Dedifferentiated amniotic fluid mesenchymal stem cell (primary cell): Measurements from ENCODE around the gene NYAP1.
"Not testable (repeated sequence)": the region's sequence is repeated elsewhere in the genome, so short reads cannot be mapped to it uniquely, and the experiment has no call there.

Experiments
- DNase-seq: peaks from one replicate; pipeline ENCODE4 v3.0.0-alpha.2; 2016; ENCODE audit errors: extremely low spot score

Gene NYAP1

DNA sequence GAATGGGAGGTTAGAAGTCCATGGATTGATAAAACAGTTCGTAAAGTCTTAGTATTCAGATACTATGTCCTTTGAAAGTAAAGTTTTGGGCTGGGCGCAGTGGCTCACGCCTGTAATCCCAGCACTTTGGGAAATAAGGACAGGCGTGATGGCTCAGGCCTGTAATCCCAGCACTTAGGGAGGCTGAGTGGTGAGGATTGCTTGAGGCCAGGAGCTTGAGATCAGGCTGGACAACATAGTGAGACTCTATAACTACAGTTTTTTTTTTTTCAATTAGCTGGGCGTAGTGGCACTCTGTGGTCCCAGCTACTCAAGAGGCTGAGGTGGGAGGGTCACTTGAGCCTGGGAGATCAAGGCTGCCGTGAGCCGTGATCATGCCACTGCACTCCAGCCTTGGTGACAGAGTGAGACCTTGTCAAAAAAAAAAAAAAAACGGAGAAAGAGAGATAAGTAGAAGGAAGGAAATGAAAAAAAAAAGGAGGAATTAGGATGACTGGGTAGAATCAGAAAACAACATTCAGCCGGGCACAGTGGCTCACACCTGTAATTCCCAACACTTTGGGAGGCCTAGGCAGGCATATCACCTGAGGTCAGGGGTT lies 29.6 kb downstream of the NYAP1 start:
- no peak for DNase-seq

- peak; percentile 78 for DNase-seq
Observed at GRCh38 chr7:100515072-100515532, 31.4 kb downstream of the NYAP1 start.

GRCh38 chr7:100516135-100516812 lies 32.5 kb downstream of the NYAP1 start:
- DNase-seq, result peak; percentile 64

DNA sequence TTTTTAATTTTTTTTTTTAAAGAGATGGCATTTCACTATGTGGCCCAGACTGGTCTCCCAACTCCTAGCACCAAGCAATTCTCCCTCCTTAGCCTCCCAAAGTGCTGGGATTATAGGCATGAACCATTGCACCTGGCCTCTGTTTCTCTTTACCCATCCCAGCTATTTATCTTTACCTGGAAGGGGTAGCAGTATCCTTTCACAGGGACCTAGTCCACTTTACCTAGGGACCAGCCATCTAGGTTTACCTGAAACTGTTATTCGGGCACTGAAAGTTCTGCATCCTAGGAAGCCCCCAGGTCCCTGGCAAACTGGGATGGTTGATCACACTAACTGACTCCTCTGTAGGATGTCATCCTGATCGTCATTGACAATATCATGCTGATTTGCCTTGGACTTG lies 33.6 kb downstream of the NYAP1 start:
- no peak for DNase-seq

DNA sequence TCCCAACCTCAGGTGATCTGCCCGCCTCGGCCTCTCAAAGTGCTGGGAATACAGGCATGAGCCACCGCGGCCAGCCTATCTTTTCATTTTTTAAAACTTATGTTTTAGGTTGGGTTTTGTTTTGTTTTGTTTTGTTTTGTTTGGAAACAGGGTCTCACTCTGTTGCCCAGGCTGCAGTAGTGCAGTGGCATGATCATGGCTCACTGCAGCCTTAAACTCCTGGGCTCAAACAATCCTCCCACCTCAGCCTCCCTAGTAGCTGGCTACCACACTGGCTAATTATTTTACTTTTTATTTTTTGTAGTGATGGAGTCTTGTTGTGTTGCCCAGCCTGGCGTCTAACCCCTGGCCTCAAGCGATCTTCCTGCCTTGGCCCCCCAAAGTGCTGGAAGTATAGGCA lies 35.9 kb downstream of the NYAP1 start:
- DNase-seq, result no peak

DNA sequence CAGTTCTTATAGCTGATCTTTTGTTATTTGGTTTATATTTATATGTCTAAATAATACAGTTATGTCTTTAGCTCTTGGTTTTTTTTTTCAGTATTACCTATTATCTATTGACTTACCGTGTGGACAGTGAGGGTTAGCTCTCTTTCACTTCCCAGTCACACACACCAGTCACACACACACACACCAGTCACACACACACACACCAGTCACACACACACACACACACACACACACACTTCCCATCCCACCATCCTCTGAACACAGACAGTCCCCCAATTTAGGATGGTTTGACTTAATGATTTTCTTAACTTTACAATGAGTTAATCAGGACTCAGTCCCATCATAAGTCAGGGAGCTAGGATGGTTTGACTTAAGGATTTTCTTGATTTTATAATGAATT lies 36.4 kb downstream of the NYAP1 start:
- DNase-seq, result no peak

GRCh38 chr7:100521076-100521475 lies 37.3 kb downstream of the NYAP1 start:
- no peak for DNase-seq

DNA sequence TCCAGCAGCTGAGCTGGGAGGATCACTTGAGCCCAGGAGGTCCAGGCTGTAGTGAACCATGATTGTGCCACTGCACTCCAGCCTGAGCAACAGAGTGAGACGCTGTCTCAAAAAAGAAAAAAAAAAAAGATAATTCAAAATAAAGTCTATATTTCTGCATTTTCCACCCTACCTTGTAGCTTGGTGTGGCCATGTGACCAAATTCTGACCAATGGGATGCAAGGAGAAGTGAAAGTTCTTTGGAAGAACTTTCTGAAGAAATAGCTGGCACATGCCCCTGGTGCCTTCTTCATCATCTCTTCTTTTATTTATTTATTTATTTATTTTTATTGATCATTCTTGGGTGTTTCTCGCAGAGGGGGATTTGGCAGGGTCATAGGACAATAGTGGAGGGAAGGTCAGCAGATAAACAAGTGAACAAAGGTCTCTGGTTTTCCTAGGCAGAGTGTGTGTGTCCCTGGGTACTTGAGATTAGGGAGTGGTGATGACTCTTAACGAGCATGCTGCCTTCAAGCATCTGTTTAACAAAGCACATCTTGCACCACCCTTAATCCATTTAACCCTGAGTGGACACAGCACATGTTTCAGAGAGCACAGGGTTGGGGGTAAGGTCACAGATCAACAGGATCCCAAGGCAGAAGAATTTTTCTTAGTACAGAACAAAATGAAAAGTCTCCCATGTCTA lies 38.3 kb downstream of the NYAP1 start:
- DNase-seq, result not testable (repeated sequence)

DNA sequence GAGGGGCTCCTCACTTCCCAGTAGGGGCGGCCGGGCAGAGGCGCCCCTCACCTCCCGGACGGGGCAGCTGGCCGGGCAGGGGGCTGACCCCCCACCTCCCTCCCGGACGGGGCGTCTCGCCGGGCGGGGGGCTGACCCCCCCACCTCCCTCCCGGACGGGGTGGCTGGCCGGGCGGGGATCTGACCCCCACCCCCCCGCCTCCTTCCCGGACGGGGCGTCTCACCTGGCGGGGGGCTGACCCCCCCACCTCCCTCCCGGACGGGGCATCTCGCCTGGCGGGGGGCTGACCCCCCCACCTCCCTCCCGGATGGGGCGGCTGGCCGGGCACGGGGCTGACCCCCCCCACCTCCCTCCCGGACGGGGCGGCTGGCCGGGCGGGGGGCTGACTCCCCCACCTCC lies 39.5 kb downstream of the NYAP1 start:
- not testable (repeated sequence) for DNase-seq

DNA sequence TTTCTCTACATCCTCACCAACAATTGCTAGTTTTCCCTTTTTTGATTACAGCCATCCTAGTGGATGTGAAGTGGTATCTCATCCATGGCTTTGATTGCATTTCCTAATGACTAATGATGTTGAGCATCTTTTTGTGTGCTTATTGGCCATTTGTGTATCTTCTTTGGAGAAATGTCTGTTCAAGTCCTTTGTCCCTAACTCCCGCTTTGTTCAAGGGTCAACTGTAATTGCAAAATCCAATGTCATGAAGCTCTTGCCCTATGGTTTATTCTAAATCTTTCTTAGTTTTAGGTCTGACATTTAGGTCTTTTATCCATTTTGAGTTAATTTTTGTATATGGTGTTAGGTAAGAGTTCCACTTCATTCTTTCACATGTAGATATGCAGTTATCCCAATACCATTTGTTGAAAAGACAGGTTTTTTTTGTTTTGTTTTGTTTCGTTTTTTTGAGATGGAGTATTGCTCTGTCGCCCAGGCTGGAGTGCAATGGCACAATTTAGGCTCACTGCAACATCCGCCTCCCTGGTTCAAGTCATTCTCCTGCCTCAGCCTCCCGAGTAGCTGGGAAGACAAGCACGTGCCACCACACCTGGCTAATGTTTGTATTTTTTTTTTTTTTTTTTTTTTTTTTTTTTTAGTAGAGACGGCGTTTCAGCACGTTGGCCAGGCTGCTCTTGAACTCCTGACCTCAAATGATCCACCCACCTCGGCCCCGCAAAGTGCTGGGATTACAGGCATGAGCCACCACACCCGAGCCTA lies 44.6 kb downstream of the NYAP1 start:
- DNase-seq, result not testable (repeated sequence)

GRCh38 chr7:100532165-100533022 lies 48.7 kb downstream of the NYAP1 start:
- DNase-seq, result no peak

- DNase-seq, result not testable (repeated sequence)
Observed at GRCh38 chr7:100535982-100536381, 52.3 kb downstream of the NYAP1 start.

DNA sequence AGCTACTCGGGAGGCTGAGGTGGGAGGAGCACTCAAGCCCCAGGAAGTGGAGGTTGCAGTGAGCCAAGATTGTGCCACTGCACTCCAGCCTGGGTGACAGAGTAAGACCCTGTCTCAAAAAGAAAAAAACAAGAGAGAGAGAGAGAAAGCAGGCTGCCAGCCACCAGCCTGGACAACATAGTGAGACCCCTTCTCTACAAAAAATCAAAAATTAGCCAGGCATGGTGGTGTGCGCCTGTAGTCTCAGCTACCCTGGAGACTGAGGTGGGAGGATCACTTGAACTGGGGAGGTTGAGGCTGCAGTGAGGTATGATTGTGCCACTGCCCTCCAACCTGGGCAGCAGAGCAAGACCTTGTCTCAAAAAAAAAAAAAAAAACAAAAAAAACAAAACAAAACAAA lies 53.0 kb downstream of the NYAP1 start:
- DNase-seq, result not testable (repeated sequence)

GRCh38 chr7:100538348-100538653 lies 54.6 kb downstream of the NYAP1 start:
- DNase-seq, result no peak

DNA sequence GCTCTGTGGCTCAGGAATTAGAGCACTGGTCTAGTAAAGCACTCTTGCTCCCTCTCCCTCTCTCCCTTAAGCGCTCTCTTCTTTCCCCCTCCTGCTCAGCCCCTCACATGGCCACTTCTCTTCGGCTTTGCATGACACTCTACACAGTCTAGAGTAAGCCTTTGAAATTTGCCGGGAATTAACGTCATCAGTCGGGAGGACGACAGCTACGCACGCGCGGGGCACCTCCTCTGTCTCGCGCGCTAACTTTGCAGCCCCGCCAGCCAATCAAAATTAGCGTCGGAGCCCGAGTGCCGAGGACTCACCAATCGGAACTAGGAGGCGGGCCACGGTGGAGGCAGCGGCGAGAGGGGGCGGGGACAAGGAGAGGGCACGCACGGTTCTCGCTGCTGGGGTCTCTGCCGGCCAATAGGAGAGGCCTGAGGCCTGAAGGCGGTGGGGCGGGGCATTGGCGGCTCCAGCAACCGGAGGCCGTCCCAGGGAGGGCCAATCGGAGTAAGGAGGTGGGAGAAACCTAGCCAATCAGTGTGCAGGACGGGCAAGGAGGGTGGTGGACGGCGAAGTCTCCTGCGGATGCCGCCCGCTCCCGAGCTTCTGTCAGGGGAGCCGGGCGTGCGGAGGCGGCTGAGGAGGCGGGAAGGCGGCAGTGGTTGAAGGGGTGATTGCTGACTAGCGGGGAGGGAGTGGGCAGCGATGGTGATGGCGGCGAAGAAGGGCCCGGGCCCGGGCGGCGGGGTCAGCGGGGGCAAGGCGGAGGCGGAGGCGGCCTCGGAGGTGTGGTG lies 55.1 kb downstream of the NYAP1 start, which contains the start of gene AGFG2:
AGFG2 (plus strand) TSS at position 550 of the 782 bp plus-strand sequence; CDS start at position 694, 144 bp downstream.
- DNase-seq, result peak; percentile 100

DNA sequence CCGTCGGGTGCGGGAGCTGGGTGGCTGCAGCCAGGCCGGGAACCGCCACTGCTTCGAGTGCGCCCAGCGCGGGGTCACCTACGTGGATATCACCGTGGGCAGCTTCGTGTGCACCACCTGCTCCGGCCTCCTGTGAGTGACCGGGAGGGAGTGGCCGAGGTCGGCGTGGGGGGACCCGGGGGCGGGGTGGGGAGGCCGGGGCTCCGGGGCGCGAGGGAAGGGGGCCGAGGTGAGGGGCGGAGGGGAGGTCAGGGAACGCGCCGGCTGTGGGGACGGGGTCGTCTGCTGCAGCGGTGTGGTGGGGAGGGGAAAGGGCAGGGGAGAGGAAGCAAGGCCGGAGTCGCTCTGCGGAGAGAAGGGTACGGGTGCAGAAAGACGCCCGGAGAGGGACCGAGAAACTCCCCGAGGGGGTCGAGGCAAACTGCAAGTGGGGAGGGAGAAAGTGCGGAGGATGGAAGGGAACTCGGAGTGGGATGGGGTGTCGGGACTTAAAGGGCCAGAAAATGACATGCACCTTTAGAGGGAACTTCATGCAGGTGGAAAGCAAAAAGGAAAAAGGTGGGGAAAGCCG lies 55.8 kb downstream of the NYAP1 start:
- no peak for DNase-seq

GRCh38 chr7:100540073-100540723 lies 56.5 kb downstream of the NYAP1 start:
- no peak for DNase-seq

DNA sequence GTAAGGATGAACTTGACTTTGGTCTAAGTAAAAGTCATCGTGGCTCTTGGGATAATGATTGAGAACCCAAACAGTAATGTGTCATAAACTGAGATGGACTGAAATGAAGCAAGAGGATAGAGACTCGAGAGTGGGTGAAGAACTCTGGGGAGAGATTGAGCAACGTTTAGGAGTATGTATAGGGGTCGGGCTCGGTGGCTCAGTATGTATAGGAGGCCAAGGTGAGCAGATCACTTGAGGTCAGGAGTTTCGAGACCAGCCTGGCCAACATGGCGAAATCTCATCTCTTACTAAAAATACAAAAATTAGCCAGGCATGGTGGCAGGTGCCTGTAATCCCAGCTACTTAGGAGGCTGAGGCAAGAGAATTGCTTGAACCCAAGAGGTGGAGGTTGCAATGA lies 57.6 kb downstream of the NYAP1 start:
- DNase-seq, result not testable (repeated sequence)

DNA sequence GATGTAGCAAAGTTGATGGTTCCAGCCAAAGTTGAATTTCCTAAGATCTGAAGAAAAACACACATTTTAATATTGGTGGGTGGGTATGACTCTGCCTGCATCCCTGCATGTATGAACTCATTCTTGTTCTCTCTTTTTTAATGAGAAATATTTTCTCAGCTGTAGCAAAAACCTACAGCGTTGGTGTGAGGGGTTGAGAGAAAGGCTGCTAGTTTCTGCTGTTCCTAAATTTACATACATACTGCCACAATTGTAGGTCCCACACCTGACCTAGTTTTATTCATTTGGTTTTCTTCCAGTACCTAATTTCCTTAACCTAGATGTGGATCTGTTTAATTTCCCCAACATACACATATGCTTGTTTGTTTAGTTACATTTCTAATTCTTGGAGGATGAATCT lies 59.9 kb downstream of the NYAP1 start:
- DNase-seq, result no peak

GRCh38 chr7:100544386-100544785 lies 60.7 kb downstream of the NYAP1 start:
- DNase-seq, result no peak
